WTC11 (cell line): Measurements from ENCODE around the gene ANKRD37. TPM values are rescaled to one million over a fixed set of nuclear protein-coding genes. Genes with fewer than 3 reads are reported as not detected.

Source experiments
- ATAC-seq: fragments of 200-7000 bp; cut with Tn5 transposase; 2 replicates; pipeline ENCODE4 v1.10.0; 2021; ENCODE audit warnings: mild to moderate bottlenecking, moderate library complexity
- CTCF ChIA-PET: fragments of 300-600 bp; sonication (Branson Sonifier 250); formaldehyde crosslinking; loops from one replicate; lab custom pipeline; 2021; ENCODE audit warnings: antibody characterized with exemption; lab: Charles Lee
- POLR2A ChIA-PET: fragments of 350-600 bp; sonication (Branson Sonifier 250); formaldehyde crosslinking; loops from one replicate; lab custom pipeline; 2021; ENCODE audit warnings: antibody characterized with exemption; lab: Charles Lee
- DNase-seq: peaks from one replicate; pipeline ENCODE4 v3.0.0; 2021; ENCODE audit warnings: low spot score
- H3K27ac Mint-ChIP-seq: 2 replicates; pipeline ENCODE4 v1.8.0; 2021; ENCODE audit warnings: mixed read lengths
- H3K27me3 Mint-ChIP-seq: 2 replicates; pipeline ENCODE4 v1.8.0; 2021; ENCODE audit warnings: low read depth, mild to moderate bottlenecking, moderate library complexity, mixed read lengths
- H3K36me3 Mint-ChIP-seq: 2 replicates; pipeline ENCODE4 v1.8.0; 2021; ENCODE audit warnings: mixed read lengths
- H3K4me1 Mint-ChIP-seq: 2 replicates; pipeline ENCODE4 v1.8.0; 2022; ENCODE audit warnings: mixed read lengths
- H3K4me3 Mint-ChIP-seq: 2 replicates; pipeline ENCODE4 v1.8.0; 2021; ENCODE audit warnings: mild to moderate bottlenecking, moderate library complexity, mixed read lengths
- H3K9me3 Mint-ChIP-seq: 2 replicates; pipeline ENCODE4 v1.8.0; 2021; ENCODE audit warnings: mixed read lengths
- AR ChIP-seq: fragments of 250-450 bp; sonication (Bioruptor Pico); IDR thresholded peaks from 2 replicates; pipeline ENCODE4 v1.9.0; 2021; ENCODE audit warnings: mild to moderate bottlenecking
- ATF2 ChIP-seq: sonication (generic); formaldehyde crosslinking; IDR thresholded peaks from 2 replicates; pipeline ENCODE4 v1.8.1; 2022; ENCODE audit warnings: low read depth, missing genetic modification reagents, borderline replicate concordance
- ESRRA ChIP-seq: sonication (generic); formaldehyde crosslinking; IDR thresholded peaks from 2 replicates; pipeline ENCODE4 v1.8.1; 2022; ENCODE audit warnings: mild to moderate bottlenecking, missing genetic modification reagents, borderline replicate concordance
- FOXJ3 ChIP-seq: sonication (generic); formaldehyde crosslinking; IDR thresholded peaks from 2 replicates; pipeline ENCODE4 v1.9.0; 2021; ENCODE audit warnings: missing genetic modification reagents, mild to moderate bottlenecking, borderline replicate concordance
- GABPB1 ChIP-seq: sonication (generic); formaldehyde crosslinking; IDR thresholded peaks from 2 replicates; pipeline ENCODE4 v1.8.1; 2023; ENCODE audit warnings: mild to moderate bottlenecking, missing genetic modification reagents
- GRHL2 ChIP-seq: fragments of 250-450 bp; sonication (Bioruptor Pico); IDR thresholded peaks from 2 replicates; pipeline ENCODE4 v1.8.0; 2022; ENCODE audit warnings: mild to moderate bottlenecking, moderate library complexity; ENCODE audit not compliant: insufficient replicate concordance, severe bottlenecking
- GTF2I ChIP-seq: fragments of 250-450 bp; sonication (Bioruptor Pico); conservative IDR thresholded peaks from 2 replicates; pipeline ENCODE4 v1.4.0; 2021; ENCODE audit warnings: mild to moderate bottlenecking
- MLX ChIP-seq: sonication (generic); formaldehyde crosslinking; IDR thresholded peaks from 2 replicates; pipeline ENCODE4 v1.8.1; 2023; ENCODE audit warnings: mild to moderate bottlenecking, missing genetic modification reagents, moderate library complexity
- MYBL2 ChIP-seq: sonication (generic); formaldehyde crosslinking; IDR thresholded peaks from 2 replicates; pipeline ENCODE4 v1.8.1; 2023; ENCODE audit warnings: mild to moderate bottlenecking, moderate library complexity, missing genetic modification reagents
- NFATC4 ChIP-seq: fragments of 250-450 bp; sonication (Bioruptor Pico); IDR thresholded peaks from 2 replicates; pipeline ENCODE4 v1.9.0; 2021; ENCODE audit warnings: mild to moderate bottlenecking
- NR2C2 ChIP-seq: sonication (generic); formaldehyde crosslinking; IDR thresholded peaks from 2 replicates; pipeline ENCODE4 v1.8.0; 2022; ENCODE audit warnings: mild to moderate bottlenecking, missing genetic modification reagents
- SMAD3 ChIP-seq: sonication (generic); formaldehyde crosslinking; IDR thresholded peaks from 2 replicates; pipeline ENCODE4 v1.8.0; 2022; ENCODE audit warnings: missing genetic modification reagents, mild to moderate bottlenecking, borderline replicate concordance
- SOX15 ChIP-seq: fragments of 250-450 bp; sonication (Bioruptor Pico); IDR thresholded peaks from 2 replicates; pipeline ENCODE4 v1.9.0; 2021; ENCODE audit warnings: mild to moderate bottlenecking
- TCF7 ChIP-seq: sonication (generic); formaldehyde crosslinking; IDR thresholded peaks from 2 replicates; pipeline ENCODE4 v1.8.0; 2022; ENCODE audit warnings: mild to moderate bottlenecking, low read depth, missing genetic modification reagents, moderate library complexity
- TEAD4 ChIP-seq: sonication (generic); formaldehyde crosslinking; IDR thresholded peaks from 2 replicates; pipeline ENCODE4 v1.8.0; 2022; ENCODE audit warnings: mild to moderate bottlenecking, missing genetic modification reagents
- USF1 ChIP-seq: sonication (generic); formaldehyde crosslinking; IDR thresholded peaks from 2 replicates; pipeline ENCODE4 v1.8.0; 2022; ENCODE audit warnings: mild to moderate bottlenecking, missing genetic modification reagents
- USF2 ChIP-seq: sonication (generic); formaldehyde crosslinking; IDR thresholded peaks from 2 replicates; pipeline ENCODE4 v1.8.1; 2023; ENCODE audit warnings: mild to moderate bottlenecking, missing genetic modification reagents, moderate library complexity
- ZBTB43 ChIP-seq: sonication (generic); formaldehyde crosslinking; IDR thresholded peaks from 2 replicates; pipeline ENCODE4 v1.8.1; 2023; ENCODE audit warnings: mild to moderate bottlenecking, missing genetic modification reagents
- ZNF121 ChIP-seq: sonication (generic); formaldehyde crosslinking; IDR thresholded peaks from 2 replicates; pipeline ENCODE4 v1.8.0; 2023; ENCODE audit warnings: missing genetic modification reagents
- ZNF219 ChIP-seq: sonication (generic); formaldehyde crosslinking; IDR thresholded peaks from 2 replicates; pipeline ENCODE4 v1.8.0; 2023; ENCODE audit warnings: missing genetic modification reagents, mild to moderate bottlenecking, borderline replicate concordance
- total RNA-seq: library from RNA; stranded (reverse); gene quantifications from 3 replicates; pipeline ENCODE4 v1.2.3, GENCODE V29; 2021

The ANKRD37 gene
- total RNA-seq, 1 experiment from 2014 or later, result 3.0 TPM

- TF ChIP-seq ATF2 (CRISPR knock-in tag) (no peak), FOXJ3 (CRISPR knock-in tag) (no peak), SOX15 (CRISPR knock-in tag) (no peak), NFATC4 (CRISPR knock-in tag) (no peak), GABPB1 (CRISPR knock-in tag) (no peak), USF1 (no peak), NR2C2 (CRISPR knock-in tag) (no peak), ESRRA (CRISPR knock-in tag) (no peak)
Measured at GRCh38 chr4:185352202-185352601, 44.4 kb upstream of the ANKRD37 start (continued).

- ChIA-PET POLR2A (no interaction called here), CTCF (no interaction called here)
- H3K9me3 Mint-ChIP-seq, result peaks cover 4% of the 10 kb centered on the region; the same call in 1 of the 2 replicates
- TF ChIP-seq USF1 (no peak), NR2C2 (CRISPR knock-in tag) (no peak), MLX (no peak), GRHL2 (no peak), ZNF219 (CRISPR knock-in tag) (no peak), TEAD4 (no peak), USF2 (CRISPR knock-in tag) (no peak), ZBTB43 (CRISPR knock-in tag) (no peak), MYBL2 (CRISPR knock-in tag) (no peak), AR (CRISPR knock-in tag) (no peak), SMAD3 (CRISPR knock-in tag) (no peak), GTF2I (CRISPR knock-in tag) (no peak), TCF7 (CRISPR knock-in tag) (no peak), ZNF121 (CRISPR knock-in tag) (no peak), ESRRA (CRISPR knock-in tag) (no peak)
- TF ChIP-seq, all 79 proteins: peak for 0
- peak overlapping the region; percentile 35; the same call in 1 of the 2 replicates for H3K27ac Mint-ChIP-seq
- peaks cover 31% of the 10 kb centered on the region for H3K36me3 Mint-ChIP-seq
- no peaks in the 10 kb centered on the region for H3K27me3 Mint-ChIP-seq
- ATAC-seq, result peak; percentile 43; the same call in 1 of the 2 replicates
- no peak for DNase-seq
- H3K4me1 Mint-ChIP-seq, result peaks cover 15% of the 10 kb centered on the region
- no peak overlapping the region for H3K4me3 Mint-ChIP-seq
Measured at GRCh38 chr4:185352741-185353140, 43.9 kb upstream of the ANKRD37 start.
